ENCODE data around the gene ROBO4. TPM values are rescaled to one million over a fixed set of nuclear protein-coding genes. Genes with fewer than 3 reads are reported as not detected.

ROBO4 gene
- total RNA-seq, 1 experiment from 2014 or later = 10.6 TPM

- CTCF ChIA-PET = interaction anchor here (0.6 to 9.6 kb wide), 4 partner anchors 40 to 197 kb away, joined by 4 to 201 read pairs (median 56); partner anchors contain the start of gene MSANTD2
- BruUV-seq (replicated peaks) = no TSS peak
- no peak for TF ChIP-seq CTCF (IDR thresholded peaks at IDR 0.05; ENCODE audit: unreplicated experiment)
- POLR2A ChIA-PET = interaction anchor here (0.7 to 0.8 kb wide), 2 partner anchors 10 to 164 kb away, joined by 3 read pairs; no protein-coding TSS in a partner anchor
- peaks cover 53% of the 10 kb centered on the region for H3K27me3 Mint-ChIP-seq (ENCODE audit: insufficient read depth, unreplicated experiment)
- peaks cover 5% of the 10 kb centered on the region for H3K36me3 Mint-ChIP-seq (ENCODE audit: insufficient read depth, unreplicated experiment)
- no peak overlapping the region for H3K27ac Mint-ChIP-seq (ENCODE audit: low read depth, unreplicated experiment)
- no peak overlapping the region for H3K4me3 Mint-ChIP-seq (ENCODE audit: unreplicated experiment)
- H3K4me1 Mint-ChIP-seq (ENCODE audit: insufficient read depth, unreplicated experiment) = peaks cover 4% of the 10 kb centered on the region
- no peaks in the 10 kb centered on the region for H3K9me3 Mint-ChIP-seq (ENCODE audit: unreplicated experiment)
- intact Hi-C loops (cut with micrococcal nuclease) = loop anchor here (10.0 kb wide), 1 partner anchor 435 kb away; no protein-coding TSS in a partner anchor
- DNase-seq (ENCODE audit: unreplicated experiment) = no peak
These were observed 57.6 kb downstream of the ROBO4 start for GRCh38 chr11:124839972-124840621.

- no TSS peak for BruUV-seq (replicated peaks)
- Mint-ChIP-seq H3K4me3 (ENCODE audit: unreplicated experiment) (no peak overlapping the region), H3K4me1 (ENCODE audit: insufficient read depth, unreplicated experiment) (peaks cover 4% of the 10 kb centered on the region), H3K27me3 (ENCODE audit: insufficient read depth, unreplicated experiment) (peaks cover 45% of the 10 kb centered on the region), H3K27ac (ENCODE audit: low read depth, unreplicated experiment) (no peak overlapping the region), H3K36me3 (ENCODE audit: insufficient read depth, unreplicated experiment) (peaks cover 5% of the 10 kb centered on the region), H3K9me3 (ENCODE audit: unreplicated experiment) (no peaks in the 10 kb centered on the region)
- DNase-seq (ENCODE audit: unreplicated experiment) = no peak
- intact Hi-C loops (cut with micrococcal nuclease) = loop anchor here (10.0 kb wide), 1 partner anchor 435 kb away; no protein-coding TSS in a partner anchor
- TF ChIP-seq CTCF (IDR thresholded peaks at IDR 0.05; ENCODE audit: unreplicated experiment) = no peak
- ChIA-PET POLR2A (interaction anchor here (0.8 kb wide), 1 partner anchor 11 kb away, joined by 3 read pairs; no protein-coding TSS in a partner anchor), CTCF (interaction anchor here (0.6 to 9.6 kb wide), 7 partner anchors 39 to 196 kb away, joined by 3 to 201 read pairs (median 45); partner anchors contain the start of genes ESAM and MSANTD2)
These were observed 58.3 kb downstream of the ROBO4 start for GRCh38 chr11:124839128-124839971.

GRCh38 chr11:124838805-124839127, 58.9 kb downstream of the ROBO4 start:
- DNase-seq (ENCODE audit: unreplicated experiment) = no peak
- no TSS peak for BruUV-seq (replicated peaks)
- H3K4me3 Mint-ChIP-seq (ENCODE audit: unreplicated experiment) = no peak overlapping the region
- H3K27me3 Mint-ChIP-seq (ENCODE audit: insufficient read depth, unreplicated experiment) = peaks cover 40% of the 10 kb centered on the region
- intact Hi-C loops (cut with micrococcal nuclease) = loop anchor here (10.0 kb wide), 1 partner anchor 434 kb away; no protein-coding TSS in a partner anchor
- peaks cover 5% of the 10 kb centered on the region for H3K36me3 Mint-ChIP-seq (ENCODE audit: insufficient read depth, unreplicated experiment)
- CTCF ChIA-PET = interaction anchor here (0.6 to 9.6 kb wide), 15 partner anchors 35 to 208 kb away, joined by 3 to 201 read pairs (median 7); partner anchors contain the start of genes ESAM and MSANTD2
- peaks cover 4% of the 10 kb centered on the region for H3K4me1 Mint-ChIP-seq (ENCODE audit: insufficient read depth, unreplicated experiment)
- H3K27ac Mint-ChIP-seq (ENCODE audit: low read depth, unreplicated experiment) = no peak overlapping the region
- POLR2A ChIA-PET = interaction anchor here (1.2 kb wide), 1 partner anchor 170 kb away, joined by 8 read pairs; no protein-coding TSS in a partner anchor
- no peak for TF ChIP-seq CTCF (IDR thresholded peaks at IDR 0.05; ENCODE audit: unreplicated experiment)
- no peaks in the 10 kb centered on the region for H3K9me3 Mint-ChIP-seq (ENCODE audit: unreplicated experiment)

GRCh38 chr11:124837491-124837856, 60.2 kb downstream of the ROBO4 start:
- Mint-ChIP-seq H3K9me3 (ENCODE audit: unreplicated experiment) (no peaks in the 10 kb centered on the region), H3K4me3 (ENCODE audit: unreplicated experiment) (no peak overlapping the region), H3K4me1 (ENCODE audit: insufficient read depth, unreplicated experiment) (peaks cover 4% of the 10 kb centered on the region), H3K27me3 (ENCODE audit: insufficient read depth, unreplicated experiment) (peaks cover 27% of the 10 kb centered on the region), H3K27ac (ENCODE audit: low read depth, unreplicated experiment) (no peak overlapping the region), H3K36me3 (ENCODE audit: insufficient read depth, unreplicated experiment) (peaks cover 5% of the 10 kb centered on the region)
- DNase-seq (ENCODE audit: unreplicated experiment) = peak; percentile 80
- ChIA-PET POLR2A (interaction anchor here (0.7 to 3.3 kb wide), 7 partner anchors 24 to 168 kb away, joined by 3 to 19 read pairs (median 6); no protein-coding TSS in a partner anchor), CTCF (interaction anchor here (0.6 to 9.6 kb wide), 50 partner anchors 8 to 1933 kb away, joined by 3 to 201 read pairs (median 4); partner anchors contain the start of genes ESAM, MSANTD2 and SIAE)
- intact Hi-C loops (cut with micrococcal nuclease) = loop anchor here (1.0 to 10.0 kb wide), 8 partner anchors 29 to 433 kb away; partner anchors contain the start of genes MSANTD2, SIAE and SPA17
- BruUV-seq (replicated peaks) = no TSS peak
- TF ChIP-seq CTCF (IDR thresholded peaks at IDR 0.05; ENCODE audit: unreplicated experiment) = peak; percentile 26

All from MCF 10A (cell line).